Panc1 (cell line): ENCODE data around the gene ARID5B. TPM values are rescaled to one million over a fixed set of nuclear protein-coding genes. Genes with fewer than 3 reads are reported as not detected.

Experiments
- ATAC-seq: fragments of 200-7000 bp; cut with Tn5 transposase; 2 replicates; pipeline ENCODE4 v1.9.1; 2020; ENCODE audit warnings: mild to moderate bottlenecking, moderate library complexity
- BruUV-seq: library from RNA; stranded (reverse); fragments of 400-500 nt; replicated peaks from 2 replicates; lab custom pipeline; 2021; lab: Mats Ljungman, UMichigan
- CTCF ChIA-PET: fragments of 300-600 bp; sonication (Branson Sonifier 250); formaldehyde crosslinking; loops from one replicate; lab custom pipeline; 2022; ENCODE audit warnings: antibody characterized with exemption; lab: Charles Lee
- POLR2A ChIA-PET: fragments of 300-600 bp; sonication (Branson Sonifier 250); formaldehyde crosslinking; loops from one replicate; lab custom pipeline; 2022; ENCODE audit warnings: antibody characterized with exemption; lab: Charles Lee
- DNase-seq: peaks from one replicate; pipeline ENCODE4 v3.0.0-alpha.2; 2010; ENCODE audit warnings: low read depth, low spot score
- H3K27ac ChIP-seq: 2 replicates; pipeline ENCODE4 v1.5.1; 2011; ENCODE audit warnings: mild to moderate bottlenecking, low read length, inconsistent platforms
- H3K27me3 ChIP-seq: fragments of 200-500 bp; sonication (Bioruptor generic); 2 replicates; pipeline ENCODE4 v1.6.0; 2014; ENCODE audit warnings: low read length, inconsistent platforms; ENCODE audit not compliant: control insufficient read depth, insufficient read depth
- H3K36me3 ChIP-seq: fragments of 200-500 bp; sonication (Bioruptor generic); 2 replicates; pipeline ENCODE4 v1.5.1; 2014; ENCODE audit warnings: inconsistent platforms, mild to moderate bottlenecking, low read length, moderate library complexity; ENCODE audit not compliant: control insufficient read depth, insufficient read depth
- H3K4me1 ChIP-seq: 2 replicates; pipeline ENCODE4 v1.5.1; 2011; ENCODE audit warnings: inconsistent platforms, mild to moderate bottlenecking, low read length, moderate library complexity; ENCODE audit not compliant: control insufficient read depth, insufficient read depth
- H3K4me3 ChIP-seq, 2 experiments: 2 replicates each; pipeline ENCODE4 v1.5.1; 2011 to 2012; ENCODE audit warnings: low read depth in 2 of 2, low read length in 2 of 2, mild to moderate bottlenecking in 2 of 2, inconsistent platforms in 1 of 2, moderate library complexity in 1 of 2
- H3K9me3 ChIP-seq: fragments of 200-500 bp; sonication (Bioruptor generic); 2 replicates; pipeline ENCODE4 v1.5.1; 2014; ENCODE audit warnings: low read depth, mild to moderate bottlenecking, inconsistent platforms, low read length, moderate library complexity; ENCODE audit not compliant: control insufficient read depth, insufficient read depth
- CTCF ChIP-seq: fragments of 450-650 bp; IDR thresholded peaks from 2 replicates; pipeline ENCODE4 v1.5.1; 2017; ENCODE audit warnings: mild to moderate bottlenecking
- POLR2AphosphoS5 ChIP-seq: IDR thresholded peaks from 2 replicates; pipeline ENCODE4 v1.6.1; 2012; ENCODE audit warnings: mild to moderate bottlenecking, low read depth, low read length, moderate library complexity
- REST ChIP-seq, 2 experiments: IDR thresholded peaks; 2 replicates each; pipeline ENCODE4 v1.6.1; 2011 to 2012; ENCODE audit warnings: low read depth in 2 of 2, control low read depth in 1 of 2, low read length in 1 of 2, mild to moderate bottlenecking in 1 of 2, moderate library complexity in 1 of 2; ENCODE audit not compliant: insufficient read depth in 1 of 2
- SIN3A ChIP-seq: IDR thresholded peaks from 2 replicates; pipeline ENCODE4 v1.6.1; 2012; ENCODE audit warnings: low read depth, mild to moderate bottlenecking, low read length, moderate library complexity, borderline replicate concordance; ENCODE audit not compliant: insufficient read depth
- TCF7L2 ChIP-seq: IDR thresholded peaks from 2 replicates; pipeline ENCODE4 v1.6.1; 2011; ENCODE audit warnings: mild to moderate bottlenecking, low read depth, low read length, inconsistent platforms
- in situ Hi-C: cut with HindIII; loops from 2 replicates; pipeline ENCODE4 v1.10.0; 2016; ENCODE audit warnings: low sequenced_read_pairs, low pct_unique_long_range_greater_than_20kb
- intact Hi-C: fragments of 100-400 bp; cut with micrococcal nuclease; formaldehyde crosslinking; loops from one replicate; pipeline ENCODE4 v1.10.0; 2022; ENCODE audit not compliant: unreplicated experiment
- total RNA-seq: library from RNA; stranded (reverse); gene quantifications from one replicate; pipeline ENCODE4 v1.2.1, GENCODE V29; 2021; ENCODE audit not compliant: unreplicated experiment

ARID5B gene
- total RNA-seq, 1 experiment from 2014 or later: 22.7 TPM

- ATAC-seq (no peak), DNase-seq (no peak)
- H3K27me3 ChIP-seq: no peaks in the 10 kb centered on the region
- no peak overlapping the region for H3K4me3 ChIP-seq
- peak overlapping the region; percentile 87 for H3K27ac ChIP-seq
- in situ Hi-C loops (no loop called here), intact Hi-C loops (loop anchor here (5.0 kb wide), 1 partner anchor 207 kb away; no protein-coding TSS in a partner anchor)
- CTCF ChIA-PET: no interaction called here
- H3K9me3 ChIP-seq: no peaks in the 10 kb centered on the region
- BruUV-seq: no TSS peak
- H3K4me1 ChIP-seq: peaks cover 70% of the 10 kb centered on the region
- TF ChIP-seq POLR2AphosphoS5: no peak
- no peak for TF ChIP-seq REST (IDR thresholded peaks at IDR 0.05; ENCODE audit: insufficient read depth in 1 of 2, low read depth in 2 of 2, low read length in 1 of 2)
- TF ChIP-seq TCF7L2: no peak
- no peak for TF ChIP-seq SIN3A
- no peak for TF ChIP-seq CTCF
- POLR2A ChIA-PET: no interaction called here
- H3K36me3 ChIP-seq: no peaks in the 10 kb centered on the region
Measured at GRCh38 chr10:62039954-62040353, 138.5 kb downstream of the ARID5B start.

- no TSS peak for BruUV-seq
- no peak overlapping the region for H3K4me3 ChIP-seq
- H3K36me3 ChIP-seq: no peaks in the 10 kb centered on the region
- DNase-seq (no peak), ATAC-seq (no peak)
- CTCF ChIA-PET: no interaction called here
- POLR2A ChIA-PET: no interaction called here
- in situ Hi-C loops: no loop called here
- no peaks in the 10 kb centered on the region for H3K27me3 ChIP-seq
- peak overlapping the region; percentile 87 for H3K27ac ChIP-seq
- H3K9me3 ChIP-seq: no peaks in the 10 kb centered on the region
- peaks cover 78% of the 10 kb centered on the region for H3K4me1 ChIP-seq
- no peak for TF ChIP-seq SIN3A
- TF ChIP-seq CTCF: no peak
- TF ChIP-seq TCF7L2: no peak
- TF ChIP-seq REST (IDR thresholded peaks at IDR 0.05; ENCODE audit: insufficient read depth in 1 of 2, low read depth in 2 of 2, low read length in 1 of 2): no peak
- no peak for TF ChIP-seq POLR2AphosphoS5
- intact Hi-C loops: no loop called here
Measured at GRCh38 chr10:62040881-62041280, 139.4 kb downstream of the ARID5B start.
